H1 (cell line): ENCODE measurements around the gene ARHGEF10L. TPM values are rescaled to one million over a fixed set of nuclear protein-coding genes. Genes with fewer than 3 reads are reported as not detected.

Experiments
- CTBP2 ChIP-seq: IDR thresholded peaks from 2 replicates; pipeline ENCODE4 v1.7.0; 2011; ENCODE audit warnings: borderline replicate concordance, mild to moderate bottlenecking, moderate library complexity, mixed read lengths, low read length; ENCODE audit not compliant: insufficient read depth, insufficient read length
- PHF8 ChIP-seq: fragments of 200-600 bp; sonication (generic); conservative IDR thresholded peaks from 2 replicates; pipeline ENCODE4 v1.7.1; 2012; ENCODE audit warnings: low read depth, mild to moderate bottlenecking, inconsistent platforms, low read length, moderate library complexity
- POLR2A ChIP-seq, 2 experiments: IDR thresholded peaks; 1 replicate in 1 of 2; 2 replicates in 1 of 2; pipeline ENCODE4 v1.6.1; 2011; ENCODE audit warnings: low read depth in 2 of 2, low read length in 2 of 2, mild to moderate bottlenecking in 2 of 2; ENCODE audit errors: control extremely low read depth in 1 of 2
- POLR2AphosphoS5 ChIP-seq: IDR thresholded peaks from 2 replicates; pipeline ENCODE4 v1.6.1; 2011; ENCODE audit warnings: low read depth, low read length
- RNF2 ChIP-seq: fragments of 200-900, 300-1000 bp; sonication (generic); IDR thresholded peaks from 2 replicates; pipeline ENCODE4 v1.7.1; 2016; ENCODE audit warnings: borderline replicate concordance, low read depth, mild to moderate bottlenecking, antibody characterized with exemption, low read length; ENCODE audit not compliant: poor library complexity, severe bottlenecking; ENCODE audit errors: missing control alignments
- TAF1 ChIP-seq: IDR thresholded peaks from 2 replicates; pipeline ENCODE4 v1.6.1; 2011; ENCODE audit warnings: mild to moderate bottlenecking, low read depth, low read length
- polyA plus RNA-seq, 7 experiments: library from polyadenylated mRNA; depleted of rRNA in 3 of 7; stranded (reverse) in 5 of 7; unstranded in 2 of 7; fragments of >200 nt in 5 of 7; fragments of 200-250 nt in 2 of 7; gene quantifications; 1 replicate in 5 of 7; 2 replicates in 1 of 7; 4 replicates in 1 of 7; pipeline versions ENCODE4 v1.2.1 to v1.2.3, GENCODE V29; 2011 to 2013; ENCODE audit warnings: missing spikeins in 2 of 7, mixed read lengths in 2 of 7
- total RNA-seq: library from RNA; stranded (reverse); fragmentation: NEBNext Ultra II Directional; extraction: Animal tissue kit (Norgen Biotek cat#: 25700); gene quantifications from 2 replicates; pipeline ENCODE4 v1.2.1, GENCODE V29; 2021

ARHGEF10L gene
- total and polyA plus RNA-seq, 2 of the 8 experiments (the other 6 are each of a cell fraction or from before 2014, with no cell fraction given) = 33.6 to 39.6 TPM

DNA sequence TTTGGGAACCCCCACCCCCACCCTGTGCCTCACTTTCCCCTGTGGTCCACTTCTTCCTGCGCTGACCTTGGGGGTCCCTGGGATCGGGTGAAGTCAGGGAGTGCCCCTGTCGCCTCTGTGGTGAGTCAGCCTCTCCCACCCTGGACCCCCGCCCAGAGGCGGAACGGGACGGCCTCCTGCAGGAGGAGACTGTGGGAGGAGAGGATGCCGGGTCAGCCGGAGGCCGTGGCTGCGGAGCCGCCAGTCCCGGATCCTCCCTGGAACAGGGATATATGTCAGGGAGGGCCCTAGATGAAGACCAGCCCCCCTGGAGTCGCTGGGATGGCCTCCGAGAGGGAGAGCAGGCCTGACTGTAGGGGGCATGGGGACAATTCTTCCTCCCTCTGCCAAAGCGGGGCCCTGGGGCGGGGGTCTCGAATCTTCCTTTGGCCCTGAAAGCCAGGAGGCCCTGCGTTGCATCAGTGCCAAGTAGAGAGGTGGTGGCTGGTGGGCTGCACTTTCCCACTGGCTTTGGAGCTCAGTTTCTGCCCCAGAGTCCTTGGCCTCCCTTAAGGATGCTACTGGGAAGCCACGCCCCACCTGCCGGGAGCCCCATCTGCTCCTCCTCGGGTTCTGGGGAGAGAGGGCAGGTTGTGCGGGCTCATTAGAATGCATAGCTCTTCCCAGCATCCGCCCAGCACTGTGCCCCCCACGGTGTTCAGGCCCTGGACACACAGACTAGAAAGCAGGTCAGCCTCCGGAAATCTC, 930 bp downstream of the ARHGEF10L start (continued):
- TF ChIP-seq CTBP2 (peak; percentile 23), RNF2 (no peak), POLR2AphosphoS5 (no peak; the same call in none of the 2 replicates), PHF8 (0 out of 2 replicates have a peak, but pooled peaks have one; percentile 10), POLR2A (IDR thresholded peaks at IDR 0.05; ENCODE audit: control extremely low read depth in 1 of 2, low read depth in 2 of 2, low read length in 2 of 2) (peak; percentile 34 to 78), TAF1 (peak; percentile 53)
